ENCODE measurements around the gene PKNOX2.

Gene PKNOX2

GRCh38 chr11:125233736-125234275 lies 69.3 kb downstream of the PKNOX2 start:
- DNase-seq (ENCODE audit: low read depth in 2 of 2) = no peak

- no peak for DNase-seq (ENCODE audit: low read depth in 2 of 2)
Observed at GRCh38 chr11:125235071-125235471, 70.5 kb downstream of the PKNOX2 start.

GRCh38 chr11:125236072-125236825 lies 71.7 kb downstream of the PKNOX2 start:
- DNase-seq (ENCODE audit: low read depth in 2 of 2) = no peak

- no peak for DNase-seq (ENCODE audit: low read depth in 2 of 2)
Observed at GRCh38 chr11:125239585-125240560, 75.3 kb downstream of the PKNOX2 start.

GRCh38 chr11:125241104-125241503 lies 76.6 kb downstream of the PKNOX2 start:
- DNase-seq (ENCODE audit: low read depth in 2 of 2) = no peak

GRCh38 chr11:125242141-125242775 lies 77.7 kb downstream of the PKNOX2 start:
- DNase-seq (ENCODE audit: low read depth in 2 of 2) = no peak

GRCh38 chr11:125244166-125244565 lies 79.6 kb downstream of the PKNOX2 start:
- DNase-seq (ENCODE audit: low read depth in 2 of 2) = no peak

GRCh38 chr11:125245299-125245698 lies 80.7 kb downstream of the PKNOX2 start:
- no peak for DNase-seq (ENCODE audit: low read depth in 2 of 2)

GRCh38 chr11:125247431-125247830 lies 82.9 kb downstream of the PKNOX2 start:
- no peak for DNase-seq (ENCODE audit: low read depth in 2 of 2)

- DNase-seq (ENCODE audit: low read depth in 2 of 2) = no peak
Observed at GRCh38 chr11:125250318-125251213, 86.0 kb downstream of the PKNOX2 start.

- DNase-seq (ENCODE audit: low read depth in 2 of 2) = no peak
Observed at GRCh38 chr11:125251214-125251545, 86.6 kb downstream of the PKNOX2 start.

GRCh38 chr11:125251956-125252355 lies 87.4 kb downstream of the PKNOX2 start:
- no peak for DNase-seq (ENCODE audit: low read depth in 2 of 2)

- DNase-seq (ENCODE audit: low read depth in 2 of 2) = no peak
Observed at GRCh38 chr11:125253289-125253688, 88.7 kb downstream of the PKNOX2 start.

- DNase-seq (ENCODE audit: low read depth in 2 of 2) = no peak
Observed at GRCh38 chr11:125253795-125254525, 89.4 kb downstream of the PKNOX2 start.

GRCh38 chr11:125256541-125257189 lies 92.1 kb downstream of the PKNOX2 start:
- DNase-seq (ENCODE audit: low read depth in 2 of 2) = no peak

GRCh38 chr11:125257190-125257579 lies 92.6 kb downstream of the PKNOX2 start:
- no peak for DNase-seq (ENCODE audit: low read depth in 2 of 2)

- no peak for DNase-seq (ENCODE audit: low read depth in 2 of 2)
Observed at GRCh38 chr11:125257751-125258150, 93.2 kb downstream of the PKNOX2 start.

- no peak for DNase-seq (ENCODE audit: low read depth in 2 of 2)
Observed at GRCh38 chr11:125258291-125259032, 93.9 kb downstream of the PKNOX2 start.

- DNase-seq (ENCODE audit: low read depth in 2 of 2) = no peak
Observed at GRCh38 chr11:125261588-125261987, 97.0 kb downstream of the PKNOX2 start.

All from stimulated activated CD8-positive, alpha-beta memory T cell treated with anti-CD3 and anti-CD28 coated beads, Interleukin-7, amount 100 ng/mL, for 4 hours (primary cell).